Fibroblast of mammary gland (primary cell): ENCODE data around the gene CIAO2A.
A peak's percentile ranks its signal among the peaks of the same experiment; 100 is the strongest.
"Not testable (repeated sequence)": the region's sequence is repeated elsewhere in the genome, so short reads cannot be mapped to it uniquely, and the experiment has no call there.

Source experiments
- DNase-seq: peaks from one replicate; pipeline ENCODE4 v3.0.0-alpha.2; 2010; ENCODE audit warnings: low read depth
- H3K4me3 ChIP-seq: 2 replicates; pipeline ENCODE4 v1.5.1; 2011; ENCODE audit warnings: low read depth, mild to moderate bottlenecking, low read length, moderate library complexity; ENCODE audit not compliant: control insufficient read depth
- CTCF ChIP-seq: conservative IDR thresholded peaks from 2 replicates; pipeline ENCODE4 v1.5.1; 2011; ENCODE audit warnings: low read depth, low read length, inconsistent platforms; ENCODE audit not compliant: control insufficient read depth, insufficient read depth

The CIAO2A gene

GRCh38 chr15:64125978-64126377 lies 32.3 kb upstream of the CIAO2A start:
- TF ChIP-seq CTCF = no peak
- DNase-seq = no peak
- no peak overlapping the region for H3K4me3 ChIP-seq

- H3K4me3 ChIP-seq = no peak overlapping the region
- no peak for TF ChIP-seq CTCF
These were observed 29.3 kb upstream of the CIAO2A start for GRCh38 chr15:64122936-64123351.

GRCh38 chr15:64122444-64122843 lies 28.8 kb upstream of the CIAO2A start:
- DNase-seq = no peak
- no peak overlapping the region for H3K4me3 ChIP-seq
- TF ChIP-seq CTCF = no peak

More at GRCh38 chr15:64122936-64123351, 29.3 kb upstream of the CIAO2A start:
- no peak for DNase-seq

GRCh38 chr15:64121614-64122013 lies 28.0 kb upstream of the CIAO2A start:
- no peak overlapping the region for H3K4me3 ChIP-seq
- TF ChIP-seq CTCF = no peak
- DNase-seq = no peak

- DNase-seq, H3K4me3 ChIP-seq: not testable (repeated sequence)
These were observed 26.7 kb upstream of the CIAO2A start for GRCh38 chr15:64120322-64120721.

- no peak for DNase-seq
- TF ChIP-seq CTCF = no peak
- H3K4me3 ChIP-seq = no peak overlapping the region
These were observed 24.3 kb upstream of the CIAO2A start for GRCh38 chr15:64117759-64118487.

GRCh38 chr15:64112904-64113303 lies 19.3 kb upstream of the CIAO2A start:
- no peak overlapping the region for H3K4me3 ChIP-seq
- DNase-seq = peak; percentile 52
- TF ChIP-seq CTCF = no peak
